AG09309 (cell line): ENCODE results near the gene SUFU.

ENCODE experiments used
- DNase-seq: peaks from one replicate; pipeline ENCODE4 v3.0.0-alpha.2; 2010; ENCODE audit warnings: low read depth
- H3K4me3 ChIP-seq: 2 replicates; pipeline ENCODE4 v1.5.1; 2011; ENCODE audit warnings: mild to moderate bottlenecking, low read depth, low read length, moderate library complexity; ENCODE audit not compliant: control insufficient read depth
- TF ChIP-seq, protein P1 (sequence below): IDR thresholded peaks from 2 replicates; pipeline ENCODE4 v1.5.1; 2011; ENCODE audit warnings: mild to moderate bottlenecking, low read depth, low read length, inconsistent platforms; ENCODE audit not compliant: insufficient read depth, control insufficient read depth; ENCODE audit errors: missing control alignments

SUFU gene

DNA sequence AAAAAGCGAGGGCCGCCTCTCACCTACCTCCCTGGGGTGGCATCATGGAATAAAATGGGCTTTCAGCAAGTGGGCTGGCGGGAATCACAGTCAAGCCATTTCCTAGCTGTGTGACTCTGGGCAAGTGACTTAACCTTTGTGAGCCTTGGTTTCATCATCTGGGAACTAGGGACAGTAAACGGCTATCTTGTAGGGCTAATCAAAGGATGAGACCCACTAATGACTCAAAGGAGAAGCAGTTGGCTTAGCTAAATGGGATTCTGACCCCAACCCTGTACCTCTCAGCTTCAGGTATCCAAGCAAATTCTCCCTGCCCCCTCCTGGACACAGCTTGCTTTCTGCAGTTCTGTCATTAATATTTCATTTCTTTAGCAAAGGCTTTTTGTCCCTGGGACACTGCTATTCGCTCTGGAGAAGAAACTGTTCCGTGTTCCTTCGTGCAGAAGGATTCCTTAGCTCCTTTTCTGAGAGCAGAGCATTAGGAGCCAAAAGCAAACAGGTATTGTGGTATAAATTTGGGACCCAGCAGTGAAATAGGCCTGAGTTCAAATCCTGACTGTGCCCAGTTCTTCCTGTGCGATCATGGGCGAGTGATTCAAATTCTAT lies 166.4 kb downstream of the SUFU start:
- H3K4me3 ChIP-seq = no peak overlapping the region
- TF ChIP-seq, protein P1, sequence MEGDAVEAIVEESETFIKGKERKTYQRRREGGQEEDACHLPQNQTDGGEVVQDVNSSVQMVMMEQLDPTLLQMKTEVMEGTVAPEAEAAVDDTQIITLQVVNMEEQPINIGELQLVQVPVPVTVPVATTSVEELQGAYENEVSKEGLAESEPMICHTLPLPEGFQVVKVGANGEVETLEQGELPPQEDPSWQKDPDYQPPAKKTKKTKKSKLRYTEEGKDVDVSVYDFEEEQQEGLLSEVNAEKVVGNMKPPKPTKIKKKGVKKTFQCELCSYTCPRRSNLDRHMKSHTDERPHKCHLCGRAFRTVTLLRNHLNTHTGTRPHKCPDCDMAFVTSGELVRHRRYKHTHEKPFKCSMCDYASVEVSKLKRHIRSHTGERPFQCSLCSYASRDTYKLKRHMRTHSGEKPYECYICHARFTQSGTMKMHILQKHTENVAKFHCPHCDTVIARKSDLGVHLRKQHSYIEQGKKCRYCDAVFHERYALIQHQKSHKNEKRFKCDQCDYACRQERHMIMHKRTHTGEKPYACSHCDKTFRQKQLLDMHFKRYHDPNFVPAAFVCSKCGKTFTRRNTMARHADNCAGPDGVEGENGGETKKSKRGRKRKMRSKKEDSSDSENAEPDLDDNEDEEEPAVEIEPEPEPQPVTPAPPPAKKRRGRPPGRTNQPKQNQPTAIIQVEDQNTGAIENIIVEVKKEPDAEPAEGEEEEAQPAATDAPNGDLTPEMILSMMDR = no peak
- DNase-seq = no peak

DNA sequence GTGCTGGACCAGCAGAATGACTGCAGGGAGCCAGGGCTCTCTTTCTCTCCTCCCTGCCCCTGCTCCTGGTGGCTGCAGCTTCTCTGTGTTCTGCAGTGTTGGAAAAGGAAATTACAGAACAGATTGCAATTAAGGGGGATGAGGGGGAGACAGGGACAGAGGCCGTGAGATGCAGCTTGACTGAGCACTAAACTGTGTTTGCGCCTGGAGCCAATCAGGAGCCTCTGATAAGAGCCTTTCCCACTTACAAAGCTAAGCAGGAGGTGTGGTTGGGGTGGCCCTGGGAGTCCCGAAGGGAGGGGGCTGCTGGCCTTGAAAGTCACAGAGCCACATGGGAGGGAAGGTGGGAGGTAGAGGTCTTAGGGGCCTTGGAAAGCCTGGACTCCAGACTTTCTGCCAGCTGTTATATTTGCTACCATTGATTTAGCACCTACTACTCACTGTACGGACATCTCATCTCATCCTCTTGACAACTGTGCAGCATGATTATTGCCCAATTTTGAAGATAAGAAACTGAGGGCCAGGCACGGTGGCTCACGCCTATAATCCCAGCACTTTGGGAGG lies 167.2 kb downstream of the SUFU start:
- DNase-seq = no peak
- H3K4me3 ChIP-seq = no peak overlapping the region

GRCh38 chr10:102673236-102673818 lies 169.6 kb downstream of the SUFU start:
- TF ChIP-seq, protein P1 = no peak

More for the DNA sequence above, 167.2 kb downstream of the SUFU start:
- TF ChIP-seq, protein P1 = no peak

GRCh38 chr10:102673819-102674511 lies 170.2 kb downstream of the SUFU start:
- TF ChIP-seq, protein P1 = no peak
- no peak for DNase-seq
- H3K4me3 ChIP-seq = peak overlapping the region; percentile 25

More at GRCh38 chr10:102673236-102673818, 169.6 kb downstream of the SUFU start:
- no peak overlapping the region for H3K4me3 ChIP-seq
- DNase-seq = no peak

DNA sequence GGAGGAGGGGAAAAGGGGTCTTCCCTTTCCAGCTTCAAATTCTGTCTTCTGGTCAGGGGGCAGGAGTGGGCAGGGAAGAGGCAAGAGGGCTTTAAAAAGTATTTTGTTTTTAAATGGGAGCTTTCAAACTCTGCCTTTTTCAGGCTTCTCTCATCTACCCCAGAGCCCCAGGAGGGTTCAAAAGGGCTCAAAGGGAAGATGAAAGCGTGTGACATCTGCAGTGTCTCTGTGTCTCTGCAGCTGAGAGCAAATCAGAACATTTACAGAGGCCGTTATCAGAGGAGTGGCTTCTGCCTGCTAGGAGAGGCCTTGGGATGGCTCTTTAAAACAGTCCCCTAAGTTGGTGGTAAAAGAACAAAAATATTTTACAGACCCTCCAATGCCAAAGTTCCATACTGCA lies 170.8 kb downstream of the SUFU start:
- TF ChIP-seq, protein P1 = no peak
- DNase-seq = no peak
- H3K4me3 ChIP-seq = no peak overlapping the region

DNA sequence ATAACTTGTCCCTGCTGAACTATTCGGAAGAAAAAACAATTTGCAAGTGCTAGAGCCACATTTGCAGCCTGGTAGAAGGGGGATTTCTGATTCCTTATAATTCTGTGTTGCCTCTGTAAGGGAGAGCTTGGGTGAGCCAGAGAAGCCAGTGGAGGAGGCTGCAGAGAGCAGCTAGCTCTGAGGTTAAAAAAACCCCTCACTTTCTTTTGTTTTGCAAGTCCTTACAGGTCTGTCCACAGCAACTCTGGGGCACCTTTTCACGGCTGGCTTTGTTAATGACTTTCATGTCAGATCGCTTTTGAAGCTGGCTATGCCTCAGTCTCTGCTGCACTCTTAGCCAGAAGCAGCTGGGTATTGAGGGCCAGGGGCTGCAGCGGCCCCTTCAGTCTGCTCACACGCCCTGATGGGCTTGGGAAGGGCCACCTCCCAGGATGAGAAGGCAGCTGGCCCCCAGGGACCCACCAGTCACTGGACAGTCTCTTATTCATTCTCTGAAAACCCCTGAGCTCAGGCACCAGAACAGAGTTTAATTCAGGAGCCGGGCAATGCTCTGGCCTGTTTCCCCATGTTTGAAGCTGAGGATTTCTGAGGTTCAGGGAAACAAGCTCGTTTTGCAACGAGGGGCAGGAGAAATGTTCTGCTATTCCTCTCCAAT lies 171.4 kb downstream of the SUFU start:
- TF ChIP-seq, protein P1 = no peak
- no peak overlapping the region for H3K4me3 ChIP-seq
- no peak for DNase-seq
